Sciatic nerve (tissue), 2 donors: Measurements from ENCODE around the gene NLK. TPM values are rescaled to one million over a fixed set of nuclear protein-coding genes. Genes with fewer than 3 reads are reported as not detected.
A peak's percentile ranks its signal among the peaks of the same experiment; 100 is the strongest.
"Not testable (repeated sequence)": the region's sequence is repeated elsewhere in the genome, so short reads cannot be mapped to it uniquely, and the experiment has no call there.

Experiments used
- ATAC-seq: fragments of 200-7000 bp; cut with Tn5 transposase; one replicate; pipeline ENCODE4 v1.9.1; 2020; ENCODE audit warnings: mild to moderate bottlenecking, moderate library complexity
- DNase-seq: peaks from one replicate; pipeline ENCODE4 v3.0.0-alpha.2; 2020; ENCODE audit warnings: low spot score
- intact Hi-C: fragments of 100-400 bp; cut with DNase I; formaldehyde crosslinking; loops from one replicate; pipeline ENCODE4 v1.14.2; 2022
- total RNA-seq: library from RNA; stranded (reverse); fragmentation: NEBNext Ultra II Directional; extraction: Animal tissue kit (Norgen Biotek cat#: 25700); gene quantifications from one replicate; pipeline ENCODE4 v1.2.1, GENCODE V29; 2021
- donor health status: DM: no; HTN: no; CAD: no.
- donor health status: DM: no; HTN: no; CAD: no.

Gene NLK
- total RNA-seq, 1 donor from 2014 or later, result 34.9 TPM

DNA sequence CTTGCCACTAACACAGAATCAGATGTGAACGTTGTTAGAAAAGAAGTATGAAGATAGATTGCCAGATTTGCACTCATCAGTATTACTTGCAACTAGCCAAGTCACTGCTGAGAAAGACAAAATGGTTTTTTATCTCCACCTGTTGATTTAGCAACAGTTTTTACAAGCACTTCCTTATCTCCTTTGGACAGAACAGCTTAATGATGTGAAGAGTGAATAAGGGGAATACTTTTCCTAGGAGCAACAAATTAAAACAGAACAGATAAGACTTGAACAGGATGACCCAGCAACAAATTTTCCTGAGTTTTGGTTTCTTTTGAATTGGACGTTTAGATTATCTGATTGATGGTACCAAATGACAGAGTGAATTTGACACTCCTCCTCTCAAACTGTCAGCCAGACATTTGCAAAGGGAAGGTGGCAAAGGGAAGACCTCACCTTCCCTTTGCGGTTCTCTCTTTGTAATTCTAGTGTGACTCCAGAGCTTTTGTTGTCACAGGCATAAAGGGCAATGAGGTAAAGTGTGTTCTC is 130.6 kb downstream of the NLK start:
- intact Hi-C loops, result no loop called here
- ATAC-seq, result no peak

DNA sequence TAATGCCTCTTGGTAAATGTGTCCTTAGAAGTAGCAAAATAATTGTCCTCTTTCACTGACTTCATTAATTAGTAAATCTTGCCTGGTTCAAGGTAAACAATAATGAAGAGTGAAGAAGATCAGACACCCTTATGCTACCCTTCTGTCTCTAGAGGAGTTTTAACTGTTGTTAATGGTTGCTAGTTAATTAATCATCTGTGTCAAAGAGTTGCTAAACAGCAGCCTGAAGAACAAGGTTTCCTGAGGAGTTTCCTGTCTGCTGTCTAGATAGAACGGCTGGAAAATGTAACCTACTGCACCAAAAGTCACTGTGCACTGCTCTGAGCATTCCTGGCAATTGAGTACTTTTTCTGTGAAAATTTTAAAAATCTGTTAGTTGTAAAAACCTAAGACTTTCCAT is 131.3 kb downstream of the NLK start:
- no peak for DNase-seq
- intact Hi-C loops, result no loop called here
- no peak for ATAC-seq

More for the DNA sequence above, 130.6 kb downstream of the NLK start:
- no peak for DNase-seq

DNA sequence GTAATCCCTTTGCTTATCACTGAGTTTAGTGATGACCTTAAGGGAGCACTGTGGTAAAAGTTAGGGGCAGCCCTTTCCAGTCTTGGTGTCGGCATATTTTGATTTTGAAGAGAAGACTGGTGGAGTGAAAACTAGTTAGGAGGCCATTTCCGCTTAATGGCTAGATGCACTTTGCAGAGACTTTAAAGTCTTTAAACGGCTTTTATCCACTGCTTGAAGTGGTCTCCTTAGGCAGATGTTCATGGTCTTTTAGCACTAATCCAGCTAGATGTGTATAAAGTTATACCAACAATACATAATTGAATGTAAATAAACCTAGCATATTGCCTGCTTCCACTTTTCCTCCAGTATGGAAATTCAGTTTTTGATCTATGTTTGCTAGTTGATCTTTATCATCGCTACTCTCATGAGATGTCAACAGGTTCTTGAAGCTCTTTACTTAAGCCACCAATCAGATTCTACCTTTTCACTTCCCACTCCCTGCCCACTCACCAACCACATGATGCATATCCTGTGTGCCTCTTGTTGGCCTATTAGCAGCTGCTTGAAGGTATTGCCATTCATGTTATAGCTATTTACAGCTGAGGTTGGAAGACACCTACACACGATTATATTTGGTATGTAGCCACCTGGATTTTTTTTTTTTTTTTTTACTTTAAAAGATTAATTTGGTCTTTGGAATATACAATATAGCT is 132.0 kb downstream of the NLK start:
- no peak for DNase-seq
- intact Hi-C loops, result no loop called here
- ATAC-seq, result no peak

- intact Hi-C loops, result no loop called here
- DNase-seq (no peak), ATAC-seq (no peak)
These were observed 134.9 kb downstream of the NLK start for GRCh38 chr17:28177351-28177750.

- DNase-seq (no peak), ATAC-seq (no peak)
- intact Hi-C loops, result no loop called here
These were observed 136.3 kb downstream of the NLK start for GRCh38 chr17:28178800-28179199.

DNA sequence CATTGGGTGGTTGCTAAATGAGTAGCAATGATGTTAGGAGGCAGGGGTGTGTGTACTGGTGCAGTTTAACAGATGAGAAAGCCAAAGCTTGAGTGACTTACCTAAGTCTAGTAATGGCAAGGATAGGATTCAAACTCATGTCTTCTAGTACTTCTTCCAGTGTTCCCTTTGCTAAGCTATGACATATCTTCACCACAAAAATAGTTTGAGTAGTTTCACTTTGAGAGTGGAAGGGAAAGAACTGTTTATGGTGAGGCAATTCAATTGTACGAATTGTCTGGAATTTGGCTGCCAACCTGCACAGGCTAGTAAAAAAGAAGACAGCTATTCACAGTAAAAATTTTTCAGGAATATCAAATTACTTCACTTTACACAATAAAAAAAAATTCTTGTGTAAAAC is 138.0 kb downstream of the NLK start:
- ATAC-seq, result no peak
- DNase-seq, result no peak
- intact Hi-C loops, result no loop called here

DNA sequence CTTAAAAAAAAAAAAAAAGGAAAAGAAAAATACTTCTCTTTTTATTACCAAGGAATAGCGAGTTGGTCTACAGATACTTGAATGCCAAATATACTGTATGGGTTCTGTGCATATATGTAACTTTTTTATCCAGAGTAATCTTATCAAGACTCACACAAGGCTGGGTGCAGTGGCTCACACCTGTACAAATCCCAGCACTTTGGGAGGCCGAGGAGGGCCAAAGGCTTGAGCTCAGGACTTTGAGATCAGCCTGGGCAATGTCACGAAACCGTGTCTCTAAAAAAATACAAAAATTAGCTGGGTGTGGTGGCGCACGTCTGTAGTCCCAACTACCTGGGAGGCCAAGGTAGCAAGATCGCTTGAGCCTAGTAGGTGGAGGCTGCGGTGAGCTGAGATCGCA is 139.1 kb downstream of the NLK start:
- intact Hi-C loops, result no loop called here
- DNase-seq (no peak), ATAC-seq (no peak)

- DNase-seq, result no peak
- intact Hi-C loops, result no loop called here
- no peak for ATAC-seq
These were observed 140.1 kb downstream of the NLK start for GRCh38 chr17:28182559-28182958.

DNA sequence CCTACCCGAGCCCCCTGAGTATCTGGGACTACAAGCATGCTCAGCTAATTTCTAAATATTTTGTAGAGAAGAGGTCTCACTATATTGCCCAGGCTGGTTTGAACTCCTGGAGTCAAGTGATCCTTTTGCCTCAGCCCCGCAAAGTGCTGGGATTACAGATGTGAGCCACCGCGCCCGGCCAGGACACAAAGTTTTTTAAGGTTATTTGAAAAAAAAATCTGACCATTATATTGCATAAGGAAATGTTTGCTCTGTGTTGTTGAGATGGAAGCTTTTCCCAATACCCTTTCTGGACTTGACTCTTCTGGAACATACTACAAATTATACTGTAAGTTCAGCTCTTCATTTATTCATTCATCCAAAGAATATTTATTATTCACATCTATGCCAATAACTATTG is 143.2 kb downstream of the NLK start:
- intact Hi-C loops, result no loop called here
- no peak for DNase-seq
- ATAC-seq, result no peak

DNA sequence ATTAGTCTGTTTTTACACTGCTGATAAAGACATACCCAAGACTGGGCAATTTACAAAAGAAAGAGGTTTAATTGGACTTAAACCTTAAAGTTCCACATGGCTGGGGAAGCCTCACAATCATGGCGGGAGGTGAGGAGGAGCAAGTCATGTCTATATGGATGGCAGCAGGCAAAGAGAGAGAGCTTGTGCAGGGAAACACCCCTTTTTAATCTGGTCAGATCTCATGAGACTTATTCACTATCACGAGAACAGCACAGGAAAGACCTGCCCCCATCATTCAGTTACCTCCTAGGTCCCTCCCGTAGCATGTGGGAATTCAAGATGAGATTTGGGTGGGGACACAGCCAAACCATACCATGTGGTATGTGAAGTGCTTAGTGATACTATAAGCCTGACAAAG is 144.0 kb downstream of the NLK start:
- DNase-seq, ATAC-seq, intact Hi-C loops: not testable (repeated sequence)

DNA sequence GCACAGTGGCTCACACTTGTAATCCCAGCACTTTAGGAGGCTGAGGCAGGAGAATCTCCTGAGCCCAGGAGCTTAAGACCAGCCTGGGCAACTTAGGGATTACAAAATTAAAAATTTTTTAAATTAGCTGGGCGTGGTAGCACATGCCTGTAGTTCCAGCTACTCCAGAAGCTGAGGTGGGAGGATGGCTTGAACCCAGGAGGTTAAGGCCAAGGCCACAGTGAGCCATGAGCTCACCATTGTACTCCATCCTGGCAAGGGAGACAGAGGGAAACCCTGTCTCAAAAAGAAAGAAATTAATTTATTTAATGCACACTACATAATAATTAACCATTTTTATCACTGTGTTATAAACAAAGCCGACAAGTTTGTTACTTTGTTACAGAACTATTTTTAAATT is 145.5 kb downstream of the NLK start:
- DNase-seq, result no peak
- no peak for ATAC-seq
- intact Hi-C loops, result no loop called here

- ATAC-seq, result peak; percentile 48
- no peak for DNase-seq
- intact Hi-C loops, result no loop called here
These were observed 146.4 kb downstream of the NLK start for GRCh38 chr17:28188841-28189263.

DNA sequence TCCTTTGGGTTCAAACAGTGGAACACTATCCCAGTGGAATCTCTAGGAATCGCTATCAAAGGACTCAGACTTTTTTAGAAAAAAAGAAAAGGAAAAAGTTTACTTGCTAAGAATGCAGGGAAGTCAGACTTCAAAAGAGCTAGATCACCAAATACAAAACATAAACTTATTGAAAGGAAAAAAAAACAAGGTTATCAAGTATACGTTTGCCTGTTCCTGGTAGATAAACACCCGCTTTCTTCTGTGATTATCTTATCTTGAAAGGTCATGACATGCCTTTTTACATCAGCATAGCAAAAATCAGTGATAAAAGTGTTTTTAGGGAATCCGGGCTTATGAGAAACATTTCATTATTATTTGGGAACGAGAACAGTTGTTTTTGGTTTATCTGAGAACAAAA is 147.2 kb downstream of the NLK start:
- ATAC-seq (peak; percentile 34), DNase-seq (no peak)
- intact Hi-C loops, result no loop called here

DNA sequence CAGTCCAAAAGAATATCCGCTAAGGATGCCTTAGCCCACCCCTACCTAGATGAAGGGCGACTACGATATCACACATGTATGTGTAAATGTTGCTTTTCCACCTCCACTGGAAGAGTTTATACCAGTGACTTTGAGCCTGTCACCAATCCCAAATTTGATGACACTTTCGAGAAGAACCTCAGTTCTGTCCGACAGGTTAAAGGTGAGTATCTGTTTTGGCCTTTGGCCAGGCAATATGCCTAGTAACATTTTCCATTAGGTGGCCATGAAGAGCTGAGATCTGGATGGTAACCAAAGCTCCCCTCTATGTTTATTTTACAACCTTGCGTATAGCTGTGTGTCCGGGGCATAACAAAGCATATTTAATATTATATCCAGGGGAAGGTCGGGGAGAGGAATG is 148.5 kb downstream of the NLK start:
- intact Hi-C loops, result no loop called here
- DNase-seq, result no peak
- ATAC-seq, result no peak

DNA sequence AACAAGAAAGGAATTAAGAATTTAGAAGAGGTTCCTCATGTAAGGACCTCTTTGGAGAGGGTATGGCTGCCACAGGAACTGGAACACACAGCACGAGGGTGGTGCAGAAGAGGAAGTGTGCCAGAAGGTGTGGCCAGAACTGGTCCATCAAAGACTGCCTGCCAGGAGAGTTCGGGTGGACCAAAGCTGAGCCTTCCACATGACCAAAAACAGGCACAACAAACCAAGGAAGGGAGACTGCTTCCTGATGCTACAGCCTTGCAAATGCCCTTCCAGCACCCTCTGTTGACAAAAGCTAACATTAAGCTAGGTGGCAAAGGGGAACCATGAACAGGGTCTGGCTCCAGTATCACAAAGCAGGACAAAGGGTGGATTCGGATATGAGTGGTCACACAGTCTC is 150.8 kb downstream of the NLK start:
- ATAC-seq, result peak; percentile 74

DNA sequence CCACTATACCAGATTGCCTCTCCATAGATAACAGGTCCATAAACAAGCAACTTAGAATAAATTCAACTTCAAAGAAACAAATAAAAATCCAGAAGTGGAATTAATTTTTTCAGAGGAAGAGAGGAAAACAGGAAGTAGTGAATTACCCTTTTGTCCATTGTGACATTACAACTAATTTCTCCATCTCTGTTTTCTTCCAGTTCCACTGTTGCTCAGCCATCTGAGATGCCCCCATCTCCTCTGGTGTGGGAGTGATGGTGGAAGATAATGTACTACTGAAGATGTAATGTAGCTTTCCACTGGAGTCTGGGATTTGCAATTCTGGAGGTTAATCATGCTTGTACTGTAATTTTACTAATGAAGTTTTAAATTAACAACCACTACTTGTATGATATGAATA is 151.9 kb downstream of the NLK start:
- ATAC-seq, result no peak
- DNase-seq, result no peak
- intact Hi-C loops, result no loop called here

More for the DNA sequence above, 150.8 kb downstream of the NLK start:
- intact Hi-C loops, result no loop called here
- no peak for DNase-seq

- DNase-seq (no peak), ATAC-seq (no peak)
- intact Hi-C loops, result no loop called here
These were observed 154.2 kb downstream of the NLK start for GRCh38 chr17:28196636-28197035.

DNA sequence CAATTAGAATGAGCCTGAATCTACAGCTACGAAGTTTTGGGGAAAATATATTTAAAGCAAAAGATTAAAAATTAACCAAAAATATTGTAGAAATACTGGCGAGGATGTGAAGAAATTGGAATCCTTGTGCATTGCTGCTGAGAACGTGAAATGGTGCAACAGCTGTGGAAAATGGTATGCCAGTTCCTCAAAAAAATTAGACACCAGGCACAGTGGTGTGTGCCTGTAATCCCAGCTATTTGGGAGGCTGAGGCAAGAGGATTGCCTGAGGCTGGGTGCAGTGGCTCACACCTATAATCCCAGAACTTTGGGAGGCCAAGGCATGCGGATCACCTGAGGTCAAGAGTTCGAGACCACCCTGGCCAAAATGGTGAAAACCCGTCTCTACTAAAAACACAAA is 156.6 kb downstream of the NLK start:
- DNase-seq, result no peak
- ATAC-seq, result no peak
- intact Hi-C loops, result no loop called here

- intact Hi-C loops, result no loop called here
- DNase-seq, result no peak
- ATAC-seq, result no peak
These were observed 157.3 kb downstream of the NLK start for GRCh38 chr17:28199728-28200127.

- intact Hi-C loops, result no loop called here
- ATAC-seq (no peak), DNase-seq (no peak)
These were observed 158.8 kb downstream of the NLK start for GRCh38 chr17:28201315-28201714.

DNA sequence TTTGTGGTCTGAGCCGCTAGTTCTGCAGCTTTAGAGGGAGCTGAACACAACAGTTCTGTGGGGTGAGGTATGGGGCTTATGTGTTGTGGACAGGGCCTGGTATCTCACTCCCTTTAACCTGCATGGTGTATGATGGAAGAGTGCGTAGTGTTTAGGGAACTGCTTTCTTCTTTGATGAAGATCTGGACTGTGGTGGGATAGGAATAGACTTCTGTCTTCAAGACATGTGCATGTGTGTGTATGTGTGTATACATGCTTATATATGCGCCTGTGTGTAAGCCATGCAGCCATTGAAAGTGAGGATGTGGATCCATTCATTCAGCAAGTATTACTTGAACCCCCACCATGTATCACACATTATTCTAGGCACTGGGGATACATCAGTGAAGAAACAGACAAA is 161.8 kb downstream of the NLK start:
- DNase-seq, result no peak
- intact Hi-C loops, result no loop called here
- no peak for ATAC-seq
